Renal cortex interstitium (tissue), 11 donors: ENCODE data around the gene CCN5. TPM values are rescaled to one million over a fixed set of nuclear protein-coding genes. Genes with fewer than 3 reads are reported as not detected.

Experiments
- DNase-seq, 11 donors: peaks; one replicate each; pipeline ENCODE4 v3.0.0-alpha.2; 2013; ENCODE audit warnings: low read depth in 9 of 11, low spot score in 4 of 11; ENCODE audit errors: extremely low read depth in 1 of 11
- polyA plus RNA-seq, 3 donors: library from polyadenylated mRNA; unstranded; fragments of 120-200 nt; gene quantifications; one replicate each; pipeline ENCODE4 v1.2.1, GENCODE V29; 2013; ENCODE audit not compliant: insufficient read length in 3 of 3

The CCN5 gene
- polyA plus RNA-seq, 3 donors, result 0.17 to 0.26 TPM; not detected in 1

- DNase-seq, result peak in 6 of 11 donors; percentile 39 to 64 (median 56)
These were observed 13.8 kb downstream of the CCN5 start for GRCh38 chr20:44728801-44729443.

GRCh38 chr20:44730441-44730840 lies 15.3 kb downstream of the CCN5 start:
- DNase-seq, result no peak

- DNase-seq, result no peak
These were observed 16.5 kb downstream of the CCN5 start for GRCh38 chr20:44731657-44732056.

GRCh38 chr20:44732327-44732726 lies 17.2 kb downstream of the CCN5 start:
- DNase-seq, result no peak

- DNase-seq, result no peak
These were observed 18.3 kb downstream of the CCN5 start for GRCh38 chr20:44733341-44734069.

- no peak for DNase-seq
These were observed 19.8 kb downstream of the CCN5 start for GRCh38 chr20:44734938-44735337.

- no peak for DNase-seq
These were observed 20.6 kb downstream of the CCN5 start for GRCh38 chr20:44735816-44736169.

- no peak for DNase-seq
These were observed 21.2 kb downstream of the CCN5 start for GRCh38 chr20:44736170-44737021.

GRCh38 chr20:44737116-44737515 lies 21.9 kb downstream of the CCN5 start:
- no peak for DNase-seq

- DNase-seq, result peak in 1 of 11 donors; percentile 51
These were observed 23.8 kb downstream of the CCN5 start for GRCh38 chr20:44738813-44739477.

- DNase-seq, result no peak
These were observed 24.8 kb downstream of the CCN5 start for GRCh38 chr20:44739942-44740341.

- no peak for DNase-seq
These were observed 27.3 kb downstream of the CCN5 start for GRCh38 chr20:44742304-44743079.

GRCh38 chr20:44743080-44743701 lies 28.0 kb downstream of the CCN5 start:
- DNase-seq, result no peak

- DNase-seq, result no peak
These were observed 28.9 kb downstream of the CCN5 start for GRCh38 chr20:44743916-44744655.

- no peak for DNase-seq
These were observed 30.0 kb downstream of the CCN5 start for GRCh38 chr20:44745122-44745597.

GRCh38 chr20:44745598-44746366 lies 30.6 kb downstream of the CCN5 start, which contains the start of gene KCNK15:
Gene KCNK15 (plus strand): TSS chr20:44745865. CDS start chr20:44745911, 46 bp downstream.
- DNase-seq, result no peak
